ENCODE measurements around the gene PRRG2. TPM values are rescaled to one million over a fixed set of nuclear protein-coding genes. Genes with fewer than 3 reads are reported as not detected.
A peak's percentile ranks its signal among the peaks of the same experiment; 100 is the strongest.

PRRG2 gene
- total RNA-seq, 1 experiment from 2014 or later, result not detected

DNA sequence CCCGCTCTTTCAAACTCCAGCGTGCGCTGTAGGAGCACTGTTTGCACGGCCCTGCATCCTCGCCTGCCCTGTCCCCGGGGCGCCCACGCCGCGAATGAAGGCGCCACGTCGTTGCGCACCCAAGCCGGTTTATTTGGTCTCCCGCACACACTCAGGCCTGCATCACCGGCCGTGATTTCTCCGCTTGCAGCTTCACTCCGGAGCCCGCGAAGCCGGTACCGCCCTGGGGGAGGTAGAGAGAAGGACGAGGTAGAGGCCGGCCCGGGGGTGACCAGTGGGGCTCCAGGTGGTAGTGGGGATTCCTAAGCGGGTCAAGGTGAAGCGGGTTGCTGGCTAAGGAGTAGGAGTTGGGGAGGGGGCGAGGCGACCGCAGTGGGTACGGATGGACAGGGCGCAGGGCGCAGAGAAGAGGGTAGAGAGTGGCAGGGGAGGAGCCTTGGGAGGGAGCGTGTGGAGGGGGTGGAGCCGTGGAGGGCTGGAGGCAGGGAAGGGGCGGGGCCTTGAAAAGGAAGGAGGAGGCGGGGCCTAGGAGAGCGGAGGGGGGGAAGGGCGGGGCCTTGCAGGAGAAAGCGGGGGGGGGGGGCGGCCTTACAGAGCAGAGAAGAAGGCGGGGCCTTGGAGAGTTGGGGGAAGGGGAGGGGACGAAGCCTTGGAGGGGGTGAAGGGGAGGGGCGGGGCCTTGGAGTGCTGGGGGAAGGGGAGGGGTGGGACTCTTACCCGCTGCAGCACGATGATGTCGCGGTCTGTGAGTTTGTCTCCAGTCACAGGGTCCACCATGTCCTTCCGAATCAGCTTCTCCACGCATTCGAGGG, 25.3 kb upstream of the PRRG2 start:
- in situ Hi-C loops (cut with HindIII; ENCODE audit: low sequenced_read_pairs), result no loop called here
- DNase-seq (ENCODE audit: low spot score), result no peak

DNA sequence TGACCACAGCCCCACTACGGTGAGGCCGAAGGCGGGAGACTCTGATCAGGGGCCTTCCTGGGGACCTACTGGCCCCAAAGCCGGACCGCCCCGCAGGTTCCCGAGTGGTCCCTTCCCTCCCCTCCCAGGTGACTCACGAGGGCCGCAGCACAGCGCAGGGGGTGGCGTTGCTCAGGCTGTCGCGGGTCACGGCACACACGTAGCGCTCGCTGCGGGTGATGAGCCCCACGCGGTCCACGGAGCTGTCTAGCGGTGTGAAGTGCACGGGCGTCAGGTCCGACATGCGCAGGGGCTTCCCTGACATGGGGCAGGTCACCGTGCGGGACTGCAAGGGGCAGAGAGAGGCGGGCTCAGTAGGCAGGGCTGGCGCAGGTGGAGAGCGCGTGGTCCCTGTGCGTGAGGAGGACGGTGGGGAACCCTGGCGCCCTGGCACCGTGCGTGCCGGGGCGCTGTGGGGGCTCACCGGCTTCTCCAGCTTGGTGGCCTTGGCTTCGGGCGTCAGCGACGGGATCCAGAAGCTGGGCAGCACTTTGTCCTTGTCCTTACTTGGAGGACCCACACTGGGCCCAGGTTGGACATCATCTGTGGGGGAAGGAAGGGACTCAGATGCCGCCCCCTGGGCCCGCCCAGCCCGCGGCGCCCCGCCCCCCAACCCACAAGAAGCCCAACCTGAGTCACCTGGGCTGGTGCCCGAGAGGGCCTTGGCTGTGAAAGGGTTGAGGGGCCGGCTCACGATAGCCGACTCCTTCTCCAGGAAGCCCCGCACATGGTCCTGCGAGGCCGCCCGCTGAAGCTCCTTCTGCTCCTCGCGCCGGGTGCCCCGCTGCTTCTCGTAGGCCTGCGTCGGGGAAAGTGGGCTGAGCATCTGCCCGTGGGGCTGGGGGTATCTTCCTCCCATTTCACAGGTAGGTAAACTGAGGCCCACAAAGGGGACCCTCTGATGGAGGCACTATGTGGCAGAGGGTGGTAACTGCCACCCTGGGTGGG, 24.4 kb upstream of the PRRG2 start:
- DNase-seq (ENCODE audit: low spot score), result no peak
- in situ Hi-C loops (cut with HindIII; ENCODE audit: low sequenced_read_pairs), result no loop called here

DNA sequence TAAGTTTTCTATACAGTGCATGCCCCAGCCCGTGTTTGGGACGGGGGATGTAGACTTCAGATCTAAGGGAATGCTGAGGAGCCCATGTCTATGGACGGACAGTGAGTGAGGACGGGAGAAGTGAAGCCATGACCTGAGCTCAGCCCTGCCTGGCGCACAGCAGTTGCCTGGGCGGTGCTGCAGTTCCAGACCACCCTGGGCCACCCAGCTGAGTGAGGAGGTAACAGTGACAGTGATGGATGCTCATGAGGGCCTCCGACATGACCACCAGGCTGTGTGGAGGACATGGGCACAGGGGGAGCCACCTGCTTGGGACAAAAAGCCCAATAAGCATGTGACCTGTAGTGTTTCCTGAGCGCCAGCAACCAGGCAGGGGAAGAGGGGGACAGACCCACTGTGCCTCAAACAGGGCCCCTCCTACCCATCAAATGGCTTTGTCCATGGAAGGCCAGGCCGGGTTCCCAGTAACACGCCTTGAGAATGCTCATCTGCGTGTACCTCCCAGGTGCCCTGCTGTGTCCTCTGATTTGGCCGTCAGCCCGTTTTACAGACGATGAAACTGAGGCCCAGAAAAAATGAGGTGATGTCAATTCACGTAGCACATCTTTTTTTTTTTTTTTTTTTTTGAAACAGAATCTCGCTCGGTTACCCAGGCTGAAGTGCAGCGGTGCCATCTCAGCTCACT, 23.3 kb upstream of the PRRG2 start:
- in situ Hi-C loops (cut with HindIII; ENCODE audit: low sequenced_read_pairs), result no loop called here
- DNase-seq (ENCODE audit: low spot score), result no peak

DNA sequence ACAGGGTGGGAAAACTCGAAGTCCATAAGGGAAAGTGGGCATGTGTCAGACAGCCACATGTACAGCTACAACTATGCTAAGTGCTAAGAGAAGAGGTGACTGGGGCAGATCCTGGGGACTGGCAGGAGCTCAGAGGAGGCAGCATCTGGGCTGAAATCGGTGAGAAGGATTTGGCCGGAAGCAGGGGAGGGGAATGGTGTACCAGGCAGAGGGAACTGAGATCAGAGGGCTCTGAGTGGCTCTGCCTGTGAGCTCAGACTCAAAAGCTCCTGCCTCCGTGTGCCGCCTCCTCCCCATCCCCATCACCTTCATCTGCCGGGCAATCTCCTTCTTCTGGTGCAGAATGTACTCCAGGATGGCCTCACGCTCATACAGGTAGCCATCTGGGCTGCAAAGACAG, 22.5 kb upstream of the PRRG2 start:
- in situ Hi-C loops (cut with HindIII; ENCODE audit: low sequenced_read_pairs), result no loop called here
- DNase-seq (ENCODE audit: low spot score), result no peak

DNA sequence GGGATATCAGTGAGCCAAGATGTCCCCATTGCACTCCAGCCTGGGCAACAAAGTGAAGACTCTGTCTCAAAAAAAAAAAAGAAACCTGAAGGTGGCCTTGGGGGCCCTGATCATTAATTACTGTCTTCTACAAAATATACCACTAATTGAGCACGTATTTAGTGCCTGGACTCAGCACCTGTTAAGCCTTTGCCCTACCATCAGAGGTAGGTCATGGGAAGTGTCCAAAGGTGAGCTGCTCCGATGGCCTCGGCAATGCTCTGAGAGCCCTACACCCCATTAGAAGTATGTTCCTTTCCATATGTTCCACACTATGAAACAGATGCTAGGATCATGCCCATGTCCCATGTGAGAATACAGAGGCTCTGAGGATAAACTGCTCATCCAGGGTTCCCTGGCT, 21.7 kb upstream of the PRRG2 start:
- in situ Hi-C loops (cut with HindIII; ENCODE audit: low sequenced_read_pairs), result no loop called here

DNA sequence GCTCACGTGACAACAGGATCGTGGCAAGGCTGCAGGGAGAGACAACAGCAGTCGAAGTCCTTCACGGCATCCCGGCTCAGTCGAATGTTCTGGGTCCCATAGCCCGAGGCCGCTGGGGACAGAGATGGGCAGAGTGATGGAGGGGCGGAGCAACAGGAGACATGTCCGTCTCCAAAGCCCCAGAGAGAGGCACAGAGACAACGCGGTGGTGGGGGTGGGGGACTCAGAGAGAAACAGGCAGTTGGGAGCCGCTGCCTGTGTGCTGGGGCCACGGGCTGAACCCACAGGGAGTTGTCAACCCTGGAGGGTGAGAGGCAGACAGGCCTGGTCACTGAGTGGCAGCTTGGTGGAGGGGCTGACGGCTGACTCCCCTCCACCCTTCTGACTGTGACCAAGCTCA, 21.2 kb upstream of the PRRG2 start:
- no peak for DNase-seq (ENCODE audit: low spot score)
- in situ Hi-C loops (cut with HindIII; ENCODE audit: low sequenced_read_pairs), result loop anchor here (5.0 kb wide), 1 partner anchor 48 kb away; the partner anchor contains the start of gene FCGRT

More for the DNA sequence above, 21.7 kb upstream of the PRRG2 start:
- DNase-seq (ENCODE audit: low spot score), result no peak

DNA sequence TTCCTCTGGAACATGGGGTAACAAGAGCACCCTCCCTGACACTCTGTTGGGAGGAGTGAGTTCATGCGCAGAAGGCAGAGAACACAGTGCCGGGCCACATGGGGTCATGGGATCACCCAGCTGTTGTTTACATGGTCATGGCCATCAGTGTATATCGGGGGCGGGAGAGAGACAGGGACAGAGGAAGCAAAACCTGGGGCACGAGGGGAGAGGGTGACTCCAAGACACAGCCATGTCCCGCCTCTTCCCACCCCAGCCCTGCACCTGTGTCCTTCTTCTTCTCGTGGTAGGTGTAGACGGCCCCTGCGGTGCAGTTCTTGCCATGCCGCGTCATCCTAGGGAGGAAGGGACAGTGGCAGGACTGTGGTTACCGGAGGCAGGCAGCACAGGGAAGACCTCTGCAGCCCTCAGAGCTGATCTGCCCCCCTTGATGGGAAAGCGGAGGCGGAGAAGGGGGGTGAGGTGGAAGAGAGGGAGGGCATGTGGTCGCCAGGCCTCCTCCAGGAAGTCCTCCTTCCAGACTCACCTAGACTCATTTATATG, 20.7 kb upstream of the PRRG2 start:
- in situ Hi-C loops (cut with HindIII; ENCODE audit: low sequenced_read_pairs), result loop anchor here (5.0 kb wide), 1 partner anchor 48 kb away; the partner anchor contains the start of gene FCGRT
- no peak for DNase-seq (ENCODE audit: low spot score)

DNA sequence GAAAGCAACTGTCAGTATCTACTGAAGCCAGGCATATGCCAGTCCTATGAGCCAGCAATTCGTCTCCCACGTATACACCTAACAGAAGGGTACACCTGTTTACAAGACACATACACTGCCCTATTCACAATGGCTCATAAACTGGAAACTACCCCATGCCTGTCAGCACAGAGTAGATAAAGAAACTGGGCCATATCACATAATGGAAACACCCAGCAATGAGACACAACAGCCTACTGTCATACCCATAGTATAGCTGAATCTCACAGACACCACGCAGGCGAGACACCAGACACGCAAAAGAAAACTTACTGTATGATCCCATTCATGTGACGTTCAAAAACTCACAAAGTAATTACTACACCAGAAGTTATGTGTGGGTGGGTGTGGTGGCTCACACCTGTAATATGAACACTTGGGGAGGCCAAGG, 16.5 kb upstream of the PRRG2 start:
- DNase-seq (ENCODE audit: low spot score), result no peak
- in situ Hi-C loops (cut with HindIII; ENCODE audit: low sequenced_read_pairs), result loop anchor here (5.0 kb wide), 1 partner anchor 52 kb away; the partner anchor contains the start of gene FCGRT

DNA sequence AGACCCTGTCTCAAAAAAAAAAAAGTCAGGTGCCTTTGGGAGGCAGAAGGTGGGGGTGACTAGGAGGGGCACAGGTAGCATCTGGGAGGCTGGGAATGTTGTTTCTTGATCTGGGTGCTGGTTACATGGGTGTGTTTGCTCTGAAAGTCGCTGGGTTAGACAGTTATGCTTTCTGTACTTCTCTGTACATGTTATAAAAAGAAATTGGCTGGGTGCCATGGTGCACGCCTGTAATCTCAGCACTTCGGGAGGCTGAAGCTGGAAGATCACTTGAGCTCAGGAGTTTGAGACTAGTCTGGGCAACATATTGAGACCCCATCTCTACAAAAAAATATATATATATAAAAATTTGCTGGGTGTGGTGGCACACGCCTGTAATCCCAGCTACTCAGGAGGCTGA, 15.9 kb upstream of the PRRG2 start:
- in situ Hi-C loops (cut with HindIII; ENCODE audit: low sequenced_read_pairs), result no loop called here
- DNase-seq (ENCODE audit: low spot score), result no peak

DNA sequence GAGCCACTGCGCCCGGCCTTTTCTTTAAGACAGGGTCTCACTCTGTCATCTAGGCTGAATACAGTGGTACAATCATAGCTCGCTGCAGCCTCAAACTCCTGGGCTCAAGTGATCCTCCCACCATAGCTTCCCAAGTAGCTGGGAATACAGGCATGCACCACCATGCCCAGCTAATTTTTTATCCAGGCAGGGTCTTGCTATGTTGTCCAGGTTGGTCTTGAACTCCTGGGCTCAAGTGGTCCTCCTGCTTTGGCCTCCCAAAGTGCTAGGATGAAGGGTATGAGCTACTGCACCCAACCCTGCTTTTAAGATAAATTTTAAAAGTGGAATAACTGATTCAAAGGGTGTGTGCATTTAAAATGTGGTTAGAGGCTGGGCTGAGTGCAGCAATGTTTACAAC, 14.8 kb upstream of the PRRG2 start:
- DNase-seq (ENCODE audit: low spot score), result no peak
- in situ Hi-C loops (cut with HindIII; ENCODE audit: low sequenced_read_pairs), result no loop called here

DNA sequence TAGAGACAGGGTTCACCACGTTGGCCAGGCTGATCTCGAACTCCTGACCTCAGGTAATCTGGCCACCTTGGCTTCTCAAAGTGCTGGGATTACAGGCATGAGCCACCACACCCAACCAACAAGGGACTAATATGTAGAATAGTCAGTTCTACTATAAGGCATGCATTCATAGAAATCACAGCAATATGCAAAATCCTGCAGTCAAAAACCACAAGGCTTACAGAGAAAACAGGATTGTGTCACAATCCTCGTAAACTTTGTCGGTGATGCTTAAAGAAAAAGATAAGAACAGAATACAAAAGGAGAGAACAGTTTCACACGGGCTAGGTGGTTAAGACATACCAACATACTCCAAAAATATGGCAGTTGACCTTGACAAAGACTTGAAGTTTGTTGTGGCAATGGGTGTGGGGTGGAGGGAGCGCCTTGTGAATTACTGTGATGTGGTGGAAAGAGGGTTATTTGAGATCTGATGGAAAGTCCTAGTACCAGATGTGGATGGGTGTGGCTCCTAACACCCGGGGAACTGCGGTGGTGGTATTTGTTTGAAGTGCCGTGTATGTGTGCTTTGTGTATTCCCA, 13.2 kb upstream of the PRRG2 start:
- in situ Hi-C loops (cut with HindIII; ENCODE audit: low sequenced_read_pairs), result no loop called here
- no peak for DNase-seq (ENCODE audit: low spot score)

DNA sequence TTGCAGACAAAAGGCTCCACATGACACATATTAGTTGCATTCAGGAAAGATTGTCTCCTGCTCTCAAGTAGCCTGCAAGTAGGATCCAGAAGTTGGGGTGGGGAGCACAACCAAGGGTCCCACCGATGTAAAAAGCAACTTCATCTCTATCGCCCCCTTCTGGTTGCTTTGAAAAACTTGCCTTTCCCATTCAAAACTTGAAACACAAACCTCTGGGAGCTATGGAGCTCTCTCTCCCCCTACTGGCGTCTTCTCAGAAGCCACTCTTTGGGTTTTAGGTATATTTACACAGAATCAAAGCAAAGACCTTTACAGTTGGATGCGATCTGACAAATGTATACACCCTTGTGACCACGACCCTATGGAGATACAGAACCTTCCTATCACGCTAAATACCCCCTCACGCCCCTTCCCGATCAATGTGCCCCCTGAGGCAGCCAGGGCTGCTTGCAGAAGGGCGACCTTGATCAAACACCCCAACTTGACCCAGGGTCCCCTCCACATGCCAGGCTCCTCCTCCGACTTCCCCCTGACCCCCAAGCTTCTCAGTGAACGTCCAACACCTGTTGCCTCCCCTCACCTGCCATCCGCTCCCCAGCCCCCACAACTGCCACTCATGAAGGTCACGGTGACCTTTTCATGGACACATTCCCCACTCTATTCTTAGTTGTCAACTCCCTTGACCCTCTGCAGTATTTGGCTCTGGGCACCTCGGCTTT, 10.8 kb upstream of the PRRG2 start:
- in situ Hi-C loops (cut with HindIII; ENCODE audit: low sequenced_read_pairs), result no loop called here
- DNase-seq (ENCODE audit: low spot score), result peak; percentile 72

DNA sequence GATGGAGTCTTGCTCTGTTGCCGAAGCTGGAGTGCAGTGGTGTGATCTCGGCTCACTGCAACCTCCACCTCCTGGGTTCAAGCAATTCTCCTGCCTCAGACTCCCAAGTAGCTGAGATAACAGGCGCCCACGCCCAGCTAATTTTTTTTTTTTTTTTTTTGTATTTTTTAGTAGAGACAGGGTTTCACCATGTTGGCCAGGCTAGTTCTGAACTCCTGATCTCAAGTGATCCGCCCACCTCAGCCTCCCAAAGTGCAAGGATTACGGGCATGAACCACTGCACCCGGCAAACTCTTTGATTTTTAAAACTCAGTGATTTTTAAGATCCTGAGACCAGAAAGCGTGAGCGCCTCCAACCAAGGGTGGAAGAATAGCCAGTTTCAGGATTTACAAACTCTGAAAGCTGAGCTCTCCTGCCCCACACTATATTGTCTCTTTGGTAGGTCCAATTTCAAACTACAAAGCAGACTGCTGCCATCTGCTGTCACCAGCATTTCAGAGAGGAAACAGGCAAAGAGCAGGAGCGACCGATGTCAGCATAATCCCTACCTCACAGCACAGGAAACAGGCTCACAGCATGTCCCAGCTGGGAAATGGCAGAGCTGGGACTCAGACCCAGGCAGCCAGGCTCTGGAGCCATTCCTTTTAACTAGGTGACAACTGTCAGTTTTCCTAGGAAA, 10.0 kb upstream of the PRRG2 start:
- in situ Hi-C loops (cut with HindIII; ENCODE audit: low sequenced_read_pairs), result no loop called here
- DNase-seq (ENCODE audit: low spot score), result peak; percentile 32

DNA sequence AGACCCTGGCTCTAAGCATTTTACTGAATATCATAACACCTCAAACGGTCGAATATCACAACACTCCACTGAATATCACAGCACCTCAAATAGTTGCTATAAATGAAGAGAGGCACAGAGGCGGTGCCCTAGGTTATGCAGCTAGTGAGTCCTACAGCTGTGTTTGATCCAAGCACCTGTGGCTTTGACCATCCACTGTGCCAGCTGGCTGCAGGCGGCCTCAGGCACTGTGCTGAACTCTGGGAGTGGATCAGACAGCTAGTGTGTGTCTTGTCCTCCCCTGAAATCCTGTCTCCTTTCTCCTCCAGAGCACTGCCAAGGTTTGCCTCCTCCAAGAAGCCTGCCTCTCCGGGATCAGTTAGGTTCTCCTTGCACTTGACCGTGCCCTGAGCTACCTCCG, 8.1 kb upstream of the PRRG2 start:
- in situ Hi-C loops (cut with HindIII; ENCODE audit: low sequenced_read_pairs), result no loop called here
- no peak for DNase-seq (ENCODE audit: low spot score)

DNA sequence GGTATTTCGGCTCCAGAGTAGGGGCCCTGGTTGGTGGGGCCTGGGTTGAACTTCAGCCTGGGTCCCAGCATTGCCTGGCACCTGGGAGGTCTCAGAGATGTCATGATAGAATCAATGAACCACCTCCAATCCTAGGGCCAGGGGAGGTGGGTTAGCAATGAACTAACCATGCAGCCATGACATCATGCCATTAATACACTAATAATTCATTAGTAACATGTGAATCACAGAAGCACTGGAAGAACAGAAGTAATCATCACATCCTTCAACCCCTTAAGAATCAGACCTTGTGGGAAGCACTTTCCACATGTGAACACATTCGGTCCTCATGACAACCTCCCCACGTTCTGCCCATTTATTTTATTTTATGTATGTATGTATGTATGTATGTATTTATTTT, 7.7 kb upstream of the PRRG2 start:
- no peak for DNase-seq (ENCODE audit: low spot score)
- in situ Hi-C loops (cut with HindIII; ENCODE audit: low sequenced_read_pairs), result no loop called here

DNA sequence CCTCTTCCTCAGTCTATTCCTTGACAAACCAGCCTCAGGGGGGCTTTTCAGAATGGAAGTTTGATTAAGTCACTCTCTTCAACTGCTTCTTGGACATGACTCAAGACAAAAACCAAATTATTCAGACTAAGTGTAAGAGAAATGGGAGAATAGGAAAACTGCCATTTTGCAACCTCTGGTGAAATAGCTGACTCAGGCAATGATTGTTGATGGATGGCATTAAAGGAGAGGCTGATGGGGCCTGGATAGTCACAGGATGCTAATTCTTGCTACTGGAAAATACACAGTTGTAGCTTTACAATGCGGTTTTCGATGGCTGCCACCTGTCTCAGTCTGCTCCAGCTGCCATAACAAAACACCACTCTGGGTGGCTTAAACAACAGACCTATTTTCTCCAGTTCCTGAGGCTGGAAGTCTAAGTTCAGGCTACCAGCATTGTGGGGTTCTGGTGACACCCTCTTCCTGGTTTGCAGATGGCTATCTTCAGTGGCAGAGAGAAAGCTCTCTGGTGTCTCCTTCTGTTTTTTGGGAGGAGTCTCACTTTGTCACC, 6.8 kb upstream of the PRRG2 start:
- DNase-seq (ENCODE audit: low spot score), result no peak
- in situ Hi-C loops (cut with HindIII; ENCODE audit: low sequenced_read_pairs), result no loop called here

DNA sequence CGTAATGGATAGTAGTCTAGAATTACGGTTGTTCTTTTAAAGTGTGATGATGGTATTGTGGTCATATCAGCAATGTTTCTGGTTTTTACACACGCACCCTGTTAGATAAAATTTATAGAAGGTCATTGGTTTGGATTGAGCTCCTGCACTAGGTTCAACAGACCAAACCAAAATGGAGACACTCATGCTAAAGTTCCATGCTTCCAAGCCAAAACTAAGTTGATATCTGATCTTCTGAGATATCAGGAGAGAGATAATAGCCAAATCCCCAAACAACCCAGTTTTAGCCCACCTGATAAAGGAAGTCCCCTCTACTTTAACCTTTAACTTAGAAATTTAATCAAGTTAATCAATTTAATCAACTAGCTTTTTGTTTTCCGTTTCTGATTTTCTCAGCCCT, 1.9 kb upstream of the PRRG2 start:
- in situ Hi-C loops (cut with HindIII; ENCODE audit: low sequenced_read_pairs), result no loop called here

DNA sequence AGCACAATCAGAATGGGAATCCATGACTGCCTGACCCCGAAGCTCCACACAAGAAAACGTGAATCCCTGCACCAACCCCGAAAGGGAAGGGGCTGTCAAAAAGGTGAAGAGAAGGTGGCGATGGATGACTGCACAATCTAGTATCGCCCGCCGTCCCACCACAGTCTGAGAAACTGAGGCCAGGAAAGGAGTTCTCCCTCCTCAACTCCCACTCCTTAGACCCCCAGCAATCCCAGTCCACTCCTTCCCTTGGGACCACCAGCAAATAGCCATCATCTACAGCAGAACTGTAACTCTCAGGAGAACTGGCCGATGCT, 1.2 kb upstream of the PRRG2 start:
- in situ Hi-C loops (cut with HindIII; ENCODE audit: low sequenced_read_pairs), result no loop called here

More for the DNA sequence above, 1.9 kb upstream of the PRRG2 start:
- no peak for DNase-seq (ENCODE audit: low spot score)

More for the DNA sequence above, 1.2 kb upstream of the PRRG2 start:
- no peak for DNase-seq (ENCODE audit: low spot score)
